LNCAP (cell line): ENCODE measurements around the gene TSPAN9.

Source experiments
- TF ChIP-seq, protein P1 (sequence below): fragments of 450-650 bp; IDR thresholded peaks from 2 replicates; pipeline ENCODE4 v1.5.1; 2017; ENCODE audit warnings: mild to moderate bottlenecking

The TSPAN9 gene, protein sequence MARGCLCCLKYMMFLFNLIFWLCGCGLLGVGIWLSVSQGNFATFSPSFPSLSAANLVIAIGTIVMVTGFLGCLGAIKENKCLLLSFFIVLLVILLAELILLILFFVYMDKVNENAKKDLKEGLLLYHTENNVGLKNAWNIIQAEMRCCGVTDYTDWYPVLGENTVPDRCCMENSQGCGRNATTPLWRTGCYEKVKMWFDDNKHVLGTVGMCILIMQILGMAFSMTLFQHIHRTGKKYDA

DNA sequence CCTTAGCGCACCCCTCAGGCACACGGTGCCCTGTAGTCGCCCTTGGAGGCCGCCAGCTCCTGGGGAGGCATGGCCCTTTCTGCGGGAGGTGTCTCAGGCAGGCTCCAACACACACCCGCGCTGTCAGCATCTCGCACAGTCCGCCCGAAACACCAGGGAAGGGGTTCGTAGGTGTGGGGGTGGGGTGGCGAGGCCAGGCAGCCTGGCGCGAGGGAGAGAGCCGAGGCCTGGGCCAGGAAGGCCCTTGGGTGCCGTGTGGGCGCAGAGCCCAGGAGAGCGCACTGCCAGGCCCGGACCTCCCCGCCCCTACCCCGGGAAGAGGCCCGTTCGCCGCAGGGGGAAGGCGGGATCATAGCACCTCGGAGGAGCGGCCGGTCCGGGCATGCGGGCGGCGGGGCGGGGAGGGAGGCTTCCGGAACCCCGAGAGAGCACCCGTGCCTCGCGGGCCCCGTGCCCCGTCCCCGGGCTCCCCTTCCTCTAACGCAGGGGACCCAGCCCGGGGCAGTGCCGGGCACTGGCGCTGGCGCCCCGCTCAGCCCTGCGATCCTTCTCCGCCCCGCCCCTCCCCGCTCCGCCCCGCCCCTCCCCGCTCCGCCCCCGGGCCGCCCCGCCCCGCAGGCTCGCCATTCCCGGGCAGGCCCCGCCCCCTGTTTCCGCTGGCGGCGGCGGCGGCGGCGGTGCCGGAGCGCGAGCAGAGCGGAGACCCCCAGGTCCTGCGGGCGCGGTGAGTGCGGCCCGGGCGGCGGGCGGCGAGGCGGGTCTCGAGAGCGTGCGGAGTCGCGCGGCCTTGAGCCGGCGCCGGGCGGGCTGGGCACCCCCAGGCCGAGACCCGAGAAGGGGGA, at the start of gene TSPAN9:
Gene TSPAN9, plus strand, starts transcription at position 650 of the 842 bp plus-strand sequence. CDS start 123,815 bp downstream, outside the sequence.
- TF ChIP-seq, protein P1, sequence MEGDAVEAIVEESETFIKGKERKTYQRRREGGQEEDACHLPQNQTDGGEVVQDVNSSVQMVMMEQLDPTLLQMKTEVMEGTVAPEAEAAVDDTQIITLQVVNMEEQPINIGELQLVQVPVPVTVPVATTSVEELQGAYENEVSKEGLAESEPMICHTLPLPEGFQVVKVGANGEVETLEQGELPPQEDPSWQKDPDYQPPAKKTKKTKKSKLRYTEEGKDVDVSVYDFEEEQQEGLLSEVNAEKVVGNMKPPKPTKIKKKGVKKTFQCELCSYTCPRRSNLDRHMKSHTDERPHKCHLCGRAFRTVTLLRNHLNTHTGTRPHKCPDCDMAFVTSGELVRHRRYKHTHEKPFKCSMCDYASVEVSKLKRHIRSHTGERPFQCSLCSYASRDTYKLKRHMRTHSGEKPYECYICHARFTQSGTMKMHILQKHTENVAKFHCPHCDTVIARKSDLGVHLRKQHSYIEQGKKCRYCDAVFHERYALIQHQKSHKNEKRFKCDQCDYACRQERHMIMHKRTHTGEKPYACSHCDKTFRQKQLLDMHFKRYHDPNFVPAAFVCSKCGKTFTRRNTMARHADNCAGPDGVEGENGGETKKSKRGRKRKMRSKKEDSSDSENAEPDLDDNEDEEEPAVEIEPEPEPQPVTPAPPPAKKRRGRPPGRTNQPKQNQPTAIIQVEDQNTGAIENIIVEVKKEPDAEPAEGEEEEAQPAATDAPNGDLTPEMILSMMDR = no peak

DNA sequence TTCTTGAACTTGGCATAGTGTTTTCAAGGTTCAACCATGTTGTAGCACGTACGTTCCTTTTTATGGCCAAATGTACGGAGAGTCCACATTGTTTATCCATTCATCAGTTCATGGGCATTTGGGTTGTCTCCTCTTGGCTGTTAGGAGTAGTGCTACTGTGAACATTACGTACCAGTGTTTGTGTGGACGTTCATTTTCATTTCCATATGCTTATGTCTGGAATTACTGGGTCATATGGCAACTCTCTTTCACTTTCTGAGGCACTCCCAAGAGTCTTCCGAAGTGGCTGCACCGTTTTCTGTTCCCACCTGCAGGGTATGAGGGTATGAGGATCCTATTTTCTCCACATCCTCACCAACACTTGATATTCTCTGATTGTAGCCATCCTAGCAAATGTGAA, 49.1 kb upstream of the TSPAN9 start:
- TF ChIP-seq, protein P1 = no peak

DNA sequence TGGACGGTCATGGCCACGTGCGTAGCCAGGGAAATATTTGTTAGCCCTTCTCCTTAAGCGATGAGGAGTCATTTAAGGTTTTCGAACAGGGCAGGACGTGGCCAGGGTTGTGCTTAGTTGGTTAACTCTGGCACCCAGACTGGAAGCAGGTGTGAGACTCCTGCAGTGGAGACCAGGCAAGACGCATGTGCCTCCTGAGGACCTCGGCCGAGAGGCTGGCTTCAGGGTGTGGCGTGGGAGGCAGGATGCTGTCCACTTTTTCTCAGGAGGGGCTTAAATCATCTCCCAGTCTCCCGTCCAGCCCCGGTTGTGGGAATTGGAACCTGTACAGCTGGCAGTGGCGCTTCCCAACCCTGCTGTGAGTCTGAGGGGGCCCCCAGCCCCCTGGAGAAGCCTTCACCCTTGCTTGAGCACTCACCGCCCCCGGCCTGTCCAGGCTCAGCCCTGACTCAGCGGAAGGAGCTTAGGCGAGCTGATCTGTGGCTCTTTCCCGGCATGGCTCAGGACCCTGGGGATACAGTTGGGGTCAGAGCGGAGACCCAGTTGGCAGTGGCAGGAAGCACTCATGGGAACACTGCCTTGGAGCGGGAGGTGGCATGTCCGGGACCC, 46.3 kb upstream of the TSPAN9 start:
- TF ChIP-seq, protein P1 = no peak

DNA sequence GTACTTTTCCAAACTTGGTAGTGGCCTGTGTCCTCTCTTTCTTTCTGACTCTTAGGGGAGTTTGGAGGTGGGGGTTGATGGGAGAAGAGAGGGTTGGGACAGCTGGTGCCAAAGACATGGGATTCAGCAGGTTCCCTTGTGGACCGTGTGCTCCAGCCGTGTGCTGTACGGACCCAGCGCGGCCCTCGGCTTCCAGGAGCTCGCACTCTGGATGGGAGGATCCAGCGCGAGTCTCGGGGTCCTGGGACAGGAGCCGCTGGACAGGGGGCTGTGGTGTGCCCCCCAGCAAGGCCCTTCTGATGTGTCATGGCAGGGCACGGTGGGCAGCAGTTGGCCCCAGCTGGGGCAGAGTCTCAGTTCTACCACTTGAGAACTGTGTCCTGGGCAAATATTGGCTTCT, 45.0 kb upstream of the TSPAN9 start:
- TF ChIP-seq, protein P1 = no peak

DNA sequence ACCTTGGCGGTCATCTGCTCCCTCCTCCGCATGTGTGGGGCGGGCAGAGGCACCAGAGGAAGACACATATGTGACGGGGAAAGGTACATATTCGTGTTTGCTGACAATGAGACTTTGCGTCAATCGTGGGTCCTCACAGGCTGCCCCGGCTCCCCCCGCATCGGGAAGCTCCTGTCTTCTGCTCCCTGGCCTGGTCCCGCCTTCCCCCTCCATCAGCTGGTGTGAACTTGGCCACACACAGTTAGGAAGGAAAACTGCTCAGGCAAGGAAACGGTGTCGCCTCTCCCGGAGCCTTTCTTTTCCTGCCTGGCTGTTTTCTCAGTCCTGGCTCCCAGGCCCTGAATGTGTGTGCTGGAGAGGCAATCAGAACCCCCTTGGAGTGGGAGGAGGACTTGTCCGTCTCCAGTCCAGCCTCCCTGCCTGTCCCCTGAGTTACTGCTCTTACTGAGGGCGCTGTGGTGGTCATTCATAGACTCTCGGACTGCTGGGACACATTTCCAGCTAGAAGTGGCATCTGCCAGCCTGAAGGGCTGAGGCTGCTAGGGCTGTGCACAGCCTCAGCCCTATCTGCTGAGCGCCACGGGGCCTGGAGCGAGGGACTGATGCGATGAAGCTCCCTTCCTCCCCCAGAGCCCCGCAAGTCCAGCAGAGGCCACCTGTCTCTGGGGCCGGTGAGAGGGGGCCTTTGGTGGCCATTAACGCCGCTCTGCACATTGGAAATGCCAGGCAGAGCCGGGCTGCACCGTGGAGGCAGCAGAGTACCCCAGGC, 44.2 kb upstream of the TSPAN9 start:
- TF ChIP-seq, protein P1 = no peak

DNA sequence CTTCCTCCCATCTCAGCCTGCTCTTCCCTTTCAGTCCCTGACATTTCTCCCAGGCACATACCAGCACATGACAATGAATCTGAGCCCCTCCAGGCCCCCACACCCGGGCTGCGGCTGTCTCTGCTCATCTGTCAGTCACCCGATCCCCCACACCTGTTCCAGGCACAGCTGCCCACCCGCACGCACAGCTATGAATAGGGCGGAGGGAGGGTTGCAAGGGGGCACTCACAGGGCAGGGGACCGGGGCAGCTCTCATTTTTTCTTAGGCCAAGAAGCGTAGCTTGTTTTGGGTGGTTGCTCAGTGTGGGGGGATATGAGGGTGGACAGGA, 43.7 kb upstream of the TSPAN9 start:
- TF ChIP-seq, protein P1 = no peak

DNA sequence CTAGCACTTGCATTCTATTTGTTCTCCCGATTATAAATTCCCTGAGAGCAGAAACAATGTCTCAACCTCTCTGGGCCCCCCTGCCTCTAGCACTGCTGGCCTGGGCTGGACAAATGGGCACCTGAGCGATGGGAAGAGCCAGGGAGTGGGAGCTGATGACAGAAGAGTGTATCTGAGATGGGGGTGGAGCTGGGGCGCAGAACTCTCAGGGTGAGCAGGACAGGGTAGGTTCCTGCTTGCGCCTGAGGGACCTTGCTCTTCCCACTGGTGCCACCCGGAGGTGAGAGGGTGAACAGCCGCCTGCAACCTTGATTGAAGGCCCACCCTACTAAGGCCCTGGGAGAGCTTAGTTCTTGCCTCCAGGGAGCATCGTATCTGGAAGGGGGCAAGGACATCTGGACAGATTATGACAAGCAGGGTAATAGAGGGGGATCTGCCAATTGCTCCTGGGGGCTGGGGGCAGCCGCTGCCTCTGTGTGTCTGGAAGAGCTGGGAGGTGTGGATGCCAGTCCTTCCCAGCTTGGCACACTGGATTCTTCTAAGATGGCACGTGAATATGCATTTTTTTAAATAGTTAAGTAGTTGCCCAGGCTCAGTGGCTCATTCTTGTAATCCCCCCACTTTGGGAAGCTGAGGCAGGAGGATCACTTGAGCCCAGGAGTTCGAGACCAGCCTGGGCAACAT, 43.0 kb upstream of the TSPAN9 start:
- TF ChIP-seq, protein P1 = peak; percentile 66
